ENCODE measurements around the gene PLK5. TPM values are rescaled to one million over a fixed set of nuclear protein-coding genes. Genes with fewer than 3 reads are reported as not detected.
"Not testable (repeated sequence)": the region's sequence is repeated elsewhere in the genome, so short reads cannot be mapped to it uniquely, and the experiment has no call there.

PLK5 gene
- total RNA-seq, 1 donor from 2014 or later: not detected

- Histone ChIP-seq H3K27me3 (ENCODE audit: control insufficient read depth, insufficient read depth, low read length) (peaks cover 14% of the 10 kb centered on the region), H3K4me3 (ENCODE audit: low read depth, low read length) (no peak overlapping the region), H3K36me3 (ENCODE audit: control insufficient read depth, insufficient read depth, low read length) (no peaks in the 10 kb centered on the region)
- DNase-seq (ENCODE audit: low read depth) (no peak), FAIRE-seq (no peak)
- TF ChIP-seq CTCF (IDR thresholded peaks at IDR 0.05; ENCODE audit: insufficient read depth, low read length, severe bottlenecking): no peak
These were observed 2.3 kb downstream of the PLK5 start for GRCh38 chr19:1526066-1526778.

- TF ChIP-seq CTCF (IDR thresholded peaks at IDR 0.05; ENCODE audit: insufficient read depth, low read length, severe bottlenecking): no peak
- FAIRE-seq (no peak), DNase-seq (ENCODE audit: low read depth) (peak; percentile 48)
- no peak overlapping the region for H3K4me3 ChIP-seq (ENCODE audit: low read depth, low read length)
- peaks cover 14% of the 10 kb centered on the region for H3K27me3 ChIP-seq (ENCODE audit: control insufficient read depth, insufficient read depth, low read length)
- H3K36me3 ChIP-seq (ENCODE audit: control insufficient read depth, insufficient read depth, low read length): no peaks in the 10 kb centered on the region
These were observed 3.2 kb downstream of the PLK5 start for GRCh38 chr19:1526979-1527649.

GRCh38 chr19:1527650-1528309 lies 3.9 kb downstream of the PLK5 start:
- DNase-seq (ENCODE audit: low read depth) (no peak), FAIRE-seq (no peak)
- no peak for TF ChIP-seq CTCF (IDR thresholded peaks at IDR 0.05; ENCODE audit: insufficient read depth, low read length, severe bottlenecking)
- no peaks in the 10 kb centered on the region for H3K36me3 ChIP-seq (ENCODE audit: control insufficient read depth, insufficient read depth, low read length)
- no peak overlapping the region for H3K4me3 ChIP-seq (ENCODE audit: low read depth, low read length)
- H3K27me3 ChIP-seq (ENCODE audit: control insufficient read depth, insufficient read depth, low read length): peaks cover 12% of the 10 kb centered on the region

GRCh38 chr19:1528596-1529429 lies 4.9 kb downstream of the PLK5 start:
- peaks cover 8% of the 10 kb centered on the region for H3K27me3 ChIP-seq (ENCODE audit: control insufficient read depth, insufficient read depth, low read length)
- H3K4me3 ChIP-seq (ENCODE audit: low read depth, low read length): no peak overlapping the region
- no peaks in the 10 kb centered on the region for H3K36me3 ChIP-seq (ENCODE audit: control insufficient read depth, insufficient read depth, low read length)
- FAIRE-seq (no peak), DNase-seq (ENCODE audit: low read depth) (no peak)
- no peak for TF ChIP-seq CTCF (IDR thresholded peaks at IDR 0.05; ENCODE audit: insufficient read depth, low read length, severe bottlenecking)

- no peak for FAIRE-seq
- peaks cover 5% of the 10 kb centered on the region for H3K27me3 ChIP-seq (ENCODE audit: control insufficient read depth, insufficient read depth, low read length)
- no peak for DNase-seq (ENCODE audit: low read depth)
- no peak overlapping the region for H3K4me3 ChIP-seq (ENCODE audit: low read depth, low read length)
- no peak for TF ChIP-seq CTCF (IDR thresholded peaks at IDR 0.05; ENCODE audit: insufficient read depth, low read length, severe bottlenecking)
- no peaks in the 10 kb centered on the region for H3K36me3 ChIP-seq (ENCODE audit: control insufficient read depth, insufficient read depth, low read length)
These were observed 5.5 kb downstream of the PLK5 start for GRCh38 chr19:1529430-1529816.

- FAIRE-seq; H3K27me3 ChIP-seq (ENCODE audit: control insufficient read depth, insufficient read depth, low read length); H3K36me3 ChIP-seq (ENCODE audit: control insufficient read depth, insufficient read depth, low read length); DNase-seq (ENCODE audit: low read depth); H3K4me3 ChIP-seq (ENCODE audit: low read depth, low read length): not testable (repeated sequence)
These were observed 7.0 kb downstream of the PLK5 start for GRCh38 chr19:1530856-1531255.
